ENCODE measurements around the gene ATP9B. TPM values are rescaled to one million over a fixed set of nuclear protein-coding genes. Genes with fewer than 3 reads are reported as not detected.

Gene ATP9B
- total and polyA plus RNA-seq, 10 of the 15 experiments (the other 5 are each of a cell fraction or from before 2014, with no cell fraction given) = 0.74 to 20.7 (median 12.9) TPM

DNA sequence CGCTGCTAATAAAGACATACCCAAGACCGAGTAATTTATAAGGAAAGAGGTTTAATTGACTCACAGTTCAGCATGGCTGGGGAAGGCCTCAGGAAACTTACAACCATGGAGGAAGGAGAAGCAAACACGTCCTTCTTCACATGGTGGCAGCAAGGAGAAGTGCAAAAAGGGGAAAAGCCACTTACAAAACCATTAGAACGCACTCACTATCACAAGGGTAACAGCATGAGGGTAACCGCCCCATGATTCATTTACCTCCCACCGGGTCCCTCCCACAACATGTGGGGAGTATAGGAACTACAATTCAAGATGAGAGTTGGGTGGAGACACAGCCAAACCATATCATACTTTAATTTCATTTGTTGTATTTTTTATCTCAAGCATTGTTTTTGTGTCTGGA is 67.5 kb downstream of the ATP9B start (continued):
- no peak for TF ChIP-seq ETV6 (conservative IDR thresholded peaks at IDR 0.05 in 1 of 2, IDR thresholded peaks at IDR 0.05 in 1 of 2; ENCODE audit: borderline replicate concordance in 1 of 2, low read depth in 1 of 2)

DNA sequence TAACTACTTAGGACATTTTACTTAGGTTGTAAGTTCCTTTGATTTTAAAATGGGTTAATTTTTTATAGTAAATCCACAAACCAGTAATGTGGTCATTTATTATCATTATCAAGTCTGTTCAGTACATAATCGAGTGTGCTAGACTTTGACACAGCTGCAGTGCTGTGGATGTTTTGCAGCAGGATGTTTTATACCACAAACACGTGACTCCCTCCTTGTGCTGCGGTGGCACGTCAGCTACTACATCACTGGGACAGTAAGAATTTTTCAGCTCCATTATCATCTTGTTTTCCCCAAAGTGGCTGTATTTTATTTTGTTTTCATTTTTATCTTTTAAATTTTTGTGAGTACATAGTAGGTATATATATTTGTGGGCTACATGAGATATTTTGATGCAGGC is 70.0 kb downstream of the ATP9B start:
- ATAC-seq = no peak
- Histone ChIP-seq H3K36me3 (ENCODE audit: control insufficient read depth in 2 of 2, insufficient read depth in 2 of 2, low read length in 1 of 2) (0 out of 4 replicates have a peak, but pooled peaks cover 0 to 2% of the 10 kb centered on the region in 2 experiments), H3K4me3 (no peak overlapping the region), H4K20me1 (ENCODE audit: control insufficient read depth, insufficient read depth) (no peaks in the 10 kb centered on the region), H2AFZ (ENCODE audit: control insufficient read depth, low read depth, low read length) (no peak overlapping the region), H3K9ac (ENCODE audit: control insufficient read depth, insufficient read depth, low read length) (no peak overlapping the region), H3K27ac (ENCODE audit: control insufficient read depth, insufficient read depth) (no peak overlapping the region), H3K4me1 (ENCODE audit: control insufficient read depth, insufficient read depth, low read length) (no peaks in the 10 kb centered on the region), H3K9me3 (replicated peaks; ENCODE audit: control insufficient read depth, insufficient read depth, low read length) (no peaks in the 10 kb centered on the region), H3K4me2 (ENCODE audit: control insufficient read depth, insufficient read depth) (no peak overlapping the region), H3K27me3 (replicated peaks in 1 of 2; ENCODE audit: control insufficient read depth in 2 of 2, insufficient read depth in 2 of 2, low read length in 1 of 2) (no peaks in the 10 kb centered on the region), H3K79me2 (ENCODE audit: control insufficient read depth, insufficient read depth, low read length) (no peaks in the 10 kb centered on the region)
- ChIA-PET SMC1A (ENCODE audit: uncharacterized antibody, unreplicated experiment) (no interaction called here), RAD21 (ENCODE audit: unreplicated experiment) (no interaction called here), CTCF (no interaction called here), POLR2A (no interaction called here)
- in situ Hi-C loops (cut with MboI) (no loop called here), intact Hi-C loops (cut with micrococcal nuclease; ENCODE audit: unreplicated experiment) (no loop called here)
- no peak for DNase-seq (ENCODE audit: low read depth, low spot score)
- no TSS peak for BruUV-seq (replicated peaks)
- 100% methylated on average over 4 of the region's 4 CpGs for WGBS (ENCODE audit: insufficient coverage, insufficient replicate concordance, low lambda C conversion rate, missing lambda C conversion rate)
- FAIRE-seq = no peak
- TF ChIP-seq, protein P1, sequence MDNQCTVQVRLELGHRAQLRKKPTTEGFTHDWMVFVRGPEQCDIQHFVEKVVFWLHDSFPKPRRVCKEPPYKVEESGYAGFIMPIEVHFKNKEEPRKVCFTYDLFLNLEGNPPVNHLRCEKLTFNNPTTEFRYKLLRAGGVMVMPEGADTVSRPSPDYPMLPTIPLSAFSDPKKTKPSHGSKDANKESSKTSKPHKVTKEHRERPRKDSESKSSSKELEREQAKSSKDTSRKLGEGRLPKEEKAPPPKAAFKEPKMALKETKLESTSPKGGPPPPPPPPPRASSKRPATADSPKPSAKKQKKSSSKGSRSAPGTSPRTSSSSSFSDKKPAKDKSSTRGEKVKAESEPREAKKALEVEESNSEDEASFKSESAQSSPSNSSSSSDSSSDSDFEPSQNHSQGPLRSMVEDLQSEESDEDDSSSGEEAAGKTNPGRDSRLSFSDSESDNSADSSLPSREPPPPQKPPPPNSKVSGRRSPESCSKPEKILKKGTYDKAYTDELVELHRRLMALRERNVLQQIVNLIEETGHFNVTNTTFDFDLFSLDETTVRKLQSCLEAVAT (IDR thresholded peaks at IDR 0.05) = no peak
- TF ChIP-seq, protein P2, sequence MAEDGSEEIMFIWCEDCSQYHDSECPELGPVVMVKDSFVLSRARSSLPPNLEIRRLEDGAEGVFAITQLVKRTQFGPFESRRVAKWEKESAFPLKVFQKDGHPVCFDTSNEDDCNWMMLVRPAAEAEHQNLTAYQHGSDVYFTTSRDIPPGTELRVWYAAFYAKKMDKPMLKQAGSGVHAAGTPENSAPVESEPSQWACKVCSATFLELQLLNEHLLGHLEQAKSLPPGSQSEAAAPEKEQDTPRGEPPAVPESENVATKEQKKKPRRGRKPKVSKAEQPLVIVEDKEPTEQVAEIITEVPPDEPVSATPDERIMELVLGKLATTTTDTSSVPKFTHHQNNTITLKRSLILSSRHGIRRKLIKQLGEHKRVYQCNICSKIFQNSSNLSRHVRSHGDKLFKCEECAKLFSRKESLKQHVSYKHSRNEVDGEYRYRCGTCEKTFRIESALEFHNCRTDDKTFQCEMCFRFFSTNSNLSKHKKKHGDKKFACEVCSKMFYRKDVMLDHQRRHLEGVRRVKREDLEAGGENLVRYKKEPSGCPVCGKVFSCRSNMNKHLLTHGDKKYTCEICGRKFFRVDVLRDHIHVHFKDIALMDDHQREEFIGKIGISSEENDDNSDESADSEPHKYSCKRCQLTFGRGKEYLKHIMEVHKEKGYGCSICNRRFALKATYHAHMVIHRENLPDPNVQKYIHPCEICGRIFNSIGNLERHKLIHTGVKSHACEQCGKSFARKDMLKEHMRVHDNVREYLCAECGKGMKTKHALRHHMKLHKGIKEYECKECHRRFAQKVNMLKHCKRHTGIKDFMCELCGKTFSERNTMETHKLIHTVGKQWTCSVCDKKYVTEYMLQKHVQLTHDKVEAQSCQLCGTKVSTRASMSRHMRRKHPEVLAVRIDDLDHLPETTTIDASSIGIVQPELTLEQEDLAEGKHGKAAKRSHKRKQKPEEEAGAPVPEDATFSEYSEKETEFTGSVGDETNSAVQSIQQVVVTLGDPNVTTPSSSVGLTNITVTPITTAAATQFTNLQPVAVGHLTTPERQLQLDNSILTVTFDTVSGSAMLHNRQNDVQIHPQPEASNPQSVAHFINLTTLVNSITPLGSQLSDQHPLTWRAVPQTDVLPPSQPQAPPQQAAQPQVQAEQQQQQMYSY (CRISPR knock-in tag; IDR thresholded peaks at IDR 0.05) = no peak
- TF ChIP-seq HDAC6 (IDR thresholded peaks at IDR 0.05; ENCODE audit: unreplicated experiment) (no peak), YY1 (IDR thresholded peaks at IDR 0.05; ENCODE audit: low read depth, low read length) (no peak), NR2F1 (conservative IDR thresholded peaks at IDR 0.05) (no peak), NBN (IDR thresholded peaks at IDR 0.05) (no peak), RAD51 (IDR thresholded peaks at IDR 0.05) (no peak), SRF (IDR thresholded peaks at IDR 0.05; ENCODE audit: low read depth in 2 of 2, low read length in 2 of 2) (no peak)
- TF ChIP-seq, protein P3, sequence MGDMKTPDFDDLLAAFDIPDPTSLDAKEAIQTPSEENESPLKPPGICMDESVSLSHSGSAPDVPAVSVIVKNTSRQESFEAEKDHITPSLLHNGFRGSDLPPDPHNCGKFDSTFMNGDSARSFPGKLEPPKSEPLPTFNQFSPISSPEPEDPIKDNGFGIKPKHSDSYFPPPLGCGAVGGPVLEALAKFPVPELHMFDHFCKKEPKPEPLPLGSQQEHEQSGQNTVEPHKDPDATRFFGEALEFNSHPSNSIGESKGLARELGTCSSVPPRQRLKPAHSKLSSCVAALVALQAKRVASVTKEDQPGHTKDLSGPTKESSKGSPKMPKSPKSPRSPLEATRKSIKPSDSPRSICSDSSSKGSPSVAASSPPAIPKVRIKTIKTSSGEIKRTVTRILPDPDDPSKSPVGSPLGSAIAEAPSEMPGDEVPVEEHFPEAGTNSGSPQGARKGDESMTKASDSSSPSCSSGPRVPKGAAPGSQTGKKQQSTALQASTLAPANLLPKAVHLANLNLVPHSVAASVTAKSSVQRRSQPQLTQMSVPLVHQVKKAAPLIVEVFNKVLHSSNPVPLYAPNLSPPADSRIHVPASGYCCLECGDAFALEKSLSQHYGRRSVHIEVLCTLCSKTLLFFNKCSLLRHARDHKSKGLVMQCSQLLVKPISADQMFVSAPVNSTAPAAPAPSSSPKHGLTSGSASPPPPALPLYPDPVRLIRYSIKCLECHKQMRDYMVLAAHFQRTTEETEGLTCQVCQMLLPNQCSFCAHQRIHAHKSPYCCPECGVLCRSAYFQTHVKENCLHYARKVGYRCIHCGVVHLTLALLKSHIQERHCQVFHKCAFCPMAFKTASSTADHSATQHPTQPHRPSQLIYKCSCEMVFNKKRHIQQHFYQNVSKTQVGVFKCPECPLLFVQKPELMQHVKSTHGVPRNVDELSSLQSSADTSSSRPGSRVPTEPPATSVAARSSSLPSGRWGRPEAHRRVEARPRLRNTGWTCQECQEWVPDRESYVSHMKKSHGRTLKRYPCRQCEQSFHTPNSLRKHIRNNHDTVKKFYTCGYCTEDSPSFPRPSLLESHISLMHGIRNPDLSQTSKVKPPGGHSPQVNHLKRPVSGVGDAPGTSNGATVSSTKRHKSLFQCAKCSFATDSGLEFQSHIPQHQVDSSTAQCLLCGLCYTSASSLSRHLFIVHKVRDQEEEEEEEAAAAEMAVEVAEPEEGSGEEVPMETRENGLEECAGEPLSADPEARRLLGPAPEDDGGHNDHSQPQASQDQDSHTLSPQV (IDR thresholded peaks at IDR 0.05) = no peak
